ENCODE results near the gene CRTC3.
A peak's percentile ranks its signal among the peaks of the same experiment; 100 is the strongest.
"Not testable (repeated sequence)": the region's sequence is repeated elsewhere in the genome, so short reads cannot be mapped to it uniquely, and the experiment has no call there.

Gene CRTC3

GRCh38 chr15:90683371-90683770 is 153.6 kb downstream of the CRTC3 start:
- DNase-seq: no peak

- no peak for DNase-seq
These were observed 154.2 kb downstream of the CRTC3 start for GRCh38 chr15:90683876-90684275.

GRCh38 chr15:90684281-90684680 is 154.6 kb downstream of the CRTC3 start:
- DNase-seq: no peak

GRCh38 chr15:90685591-90686434 is 156.1 kb downstream of the CRTC3 start:
- DNase-seq: peak; percentile 19

GRCh38 chr15:90686435-90687218 is 156.9 kb downstream of the CRTC3 start:
- DNase-seq: peak; percentile 48

- not testable (repeated sequence) for DNase-seq
These were observed 159.7 kb downstream of the CRTC3 start for GRCh38 chr15:90689326-90689961.

GRCh38 chr15:90690585-90690984 is 160.9 kb downstream of the CRTC3 start:
- DNase-seq: no peak

GRCh38 chr15:90691369-90691768 is 161.6 kb downstream of the CRTC3 start:
- DNase-seq: no peak

GRCh38 chr15:90691982-90692773 is 162.5 kb downstream of the CRTC3 start:
- no peak for DNase-seq

Data from GDM1 (cell line).